ENCODE data around the gene PER3.

- TF ChIP-seq CTCF (IDR thresholded peaks at IDR 0.05) (no peak), POLR2A (IDR thresholded peaks at IDR 0.05) (no peak)
These were observed 27.4 kb downstream of the PER3 start for GRCh38 chr1:7811476-7811875.

Data from right lobe of liver (tissue), 4 donors.